A673 (cell line): Measurements from ENCODE around the gene TMCC1. TPM values are rescaled to one million over a fixed set of nuclear protein-coding genes. Genes with fewer than 3 reads are reported as not detected.

Source experiments
- BruUV-seq: library from RNA; stranded (reverse); fragments of 400-500 nt; replicated peaks from 2 replicates; lab custom pipeline; 2021; lab: Mats Ljungman, UMichigan
- CTCF ChIA-PET: fragments of 300-600 bp; sonication (Branson Sonifier 250); formaldehyde crosslinking; loops from one replicate; lab custom pipeline; 2022; ENCODE audit warnings: antibody characterized with exemption; lab: Charles Lee
- POLR2A ChIA-PET: fragments of 300-600 bp; sonication (Branson Sonifier 250); formaldehyde crosslinking; loops from one replicate; lab custom pipeline; 2022; ENCODE audit warnings: antibody characterized with exemption; ENCODE audit not compliant: low non-redundant PET; lab: Charles Lee
- DNase-seq: peaks from one replicate; pipeline ENCODE4 v3.0.0-alpha.2; 2015; ENCODE audit warnings: low spot score
- H3K27ac ChIP-seq: fragments of 200-600 bp; sonication (generic); 2 replicates; pipeline ENCODE4 v1.5.1; 2016; ENCODE audit warnings: mixed run types, low read depth, mild to moderate bottlenecking, mixed read lengths, antibody characterized with exemption, low read length; ENCODE audit not compliant: poor library complexity, severe bottlenecking
- H3K27me3 ChIP-seq: fragments of 200-600 bp; sonication (generic); replicated peaks from 2 replicates; pipeline ENCODE4 v1.6.1; 2017; ENCODE audit warnings: mixed run types, low read depth, mild to moderate bottlenecking, mixed read lengths, antibody characterized with exemption, low read length; ENCODE audit not compliant: insufficient read depth, poor library complexity
- H3K36me3 ChIP-seq: fragments of 200-600 bp; sonication (generic); 2 replicates; pipeline ENCODE4 v1.6.1; 2016; ENCODE audit warnings: mixed run types, mild to moderate bottlenecking, mixed read lengths, antibody characterized with exemption, low read length; ENCODE audit not compliant: insufficient read depth, poor library complexity, severe bottlenecking
- H3K4me1 ChIP-seq: fragments of 200-600 bp; sonication (generic); 2 replicates; pipeline ENCODE4 v1.6.1; 2017; ENCODE audit warnings: mixed run types, mild to moderate bottlenecking, mixed read lengths, antibody characterized with exemption, low read length; ENCODE audit not compliant: insufficient read depth, poor library complexity, severe bottlenecking
- H3K4me3 ChIP-seq: fragments of 200-600 bp; sonication (generic); 2 replicates; pipeline ENCODE4 v1.5.1; 2016; ENCODE audit warnings: low read depth, mixed run types, mild to moderate bottlenecking, mixed read lengths, low read length; ENCODE audit not compliant: poor library complexity, severe bottlenecking
- H3K9me3 ChIP-seq: fragments of 200-600 bp; sonication (generic); 2 replicates; pipeline ENCODE4 v1.6.1; 2016; ENCODE audit warnings: mixed run types, low read depth, mild to moderate bottlenecking, mixed read lengths, antibody characterized with exemption, low read length; ENCODE audit not compliant: poor library complexity, severe bottlenecking
- CTCF ChIP-seq: fragments of 300-800, 200-600 bp; sonication (generic); conservative IDR thresholded peaks from 2 replicates; pipeline ENCODE4 v1.5.1; 2017; ENCODE audit warnings: low read depth, mild to moderate bottlenecking, antibody characterized with exemption, low read length, moderate library complexity, mixed read lengths
- EZH2 ChIP-seq: fragments of 200-600 bp; sonication (generic); IDR thresholded peaks from 2 replicates; pipeline ENCODE4 v1.6.1; 2017; ENCODE audit warnings: borderline replicate concordance, low read depth, mild to moderate bottlenecking, mixed read lengths, antibody characterized with exemption, low read length; ENCODE audit not compliant: poor library complexity, severe bottlenecking
- intact Hi-C: fragments of 100-400 bp; cut with micrococcal nuclease; formaldehyde crosslinking; loops from one replicate; pipeline ENCODE4 v1.10.0; 2022; ENCODE audit not compliant: unreplicated experiment
- total RNA-seq: library from RNA; stranded (reverse); gene quantifications from 2 replicates; pipeline ENCODE4 v1.2.3, GENCODE V29; 2021

Gene TMCC1
- total RNA-seq, 1 experiment from 2014 or later: 29.4 TPM

GRCh38 chr3:129629011-129629410, 264.5 kb downstream of the TMCC1 start:
- intact Hi-C loops: loop anchor here (2.0 to 5.0 kb wide), 3 partner anchors 137 to 468 kb away; no protein-coding TSS in a partner anchor
- H3K9me3 ChIP-seq: no peaks in the 10 kb centered on the region
- no peaks in the 10 kb centered on the region for H3K27me3 ChIP-seq
- H3K4me3 ChIP-seq: no peak overlapping the region
- TF ChIP-seq EZH2: no peak
- no peak for DNase-seq
- no peaks in the 10 kb centered on the region for H3K36me3 ChIP-seq
- ChIA-PET POLR2A (no interaction called here), CTCF (interaction anchor here (1.4 kb wide), 1 partner anchor 313 kb away, joined by 4 read pairs; no protein-coding TSS in a partner anchor)
- H3K27ac ChIP-seq: no peak overlapping the region
- BruUV-seq: no TSS peak
- peaks cover 20% of the 10 kb centered on the region for H3K4me1 ChIP-seq

- DNase-seq: no peak
- H3K27me3 ChIP-seq: no peaks in the 10 kb centered on the region
- no peaks in the 10 kb centered on the region for H3K36me3 ChIP-seq
- H3K27ac ChIP-seq: no peak overlapping the region
- peaks cover 20% of the 10 kb centered on the region for H3K4me1 ChIP-seq
- ChIA-PET CTCF (interaction anchor here (0.6 to 1.4 kb wide), 4 partner anchors 22 to 314 kb away, joined by 3 to 4 read pairs (median 4); partner anchors contain the start of gene PLXND1), POLR2A (no interaction called here)
- TF ChIP-seq CTCF (no peak), EZH2 (no peak)
- peak overlapping the region; percentile 52 for H3K4me3 ChIP-seq
- BruUV-seq: no TSS peak
- no peaks in the 10 kb centered on the region for H3K9me3 ChIP-seq
- intact Hi-C loops: loop anchor here (1.0 to 5.0 kb wide), 4 partner anchors 136 to 469 kb away; no protein-coding TSS in a partner anchor
These were observed 265.4 kb downstream of the TMCC1 start for GRCh38 chr3:129628169-129628522.

- TF ChIP-seq EZH2 (no peak), CTCF (peak; percentile 84)
- H3K4me3 ChIP-seq: peak overlapping the region; percentile 52
These were observed 266.0 kb downstream of the TMCC1 start for GRCh38 chr3:129627350-129628168.

More at GRCh38 chr3:129627350-129628168, 266.0 kb downstream of the TMCC1 start:
- ChIA-PET POLR2A (no interaction called here), CTCF (interaction anchor here (0.6 to 1.4 kb wide), 7 partner anchors 14 to 314 kb away, joined by 3 to 12 read pairs (median 4); partner anchors contain the start of gene PLXND1)
- Histone ChIP-seq H3K4me1 (peaks cover 20% of the 10 kb centered on the region), H3K27ac (peak overlapping the region; percentile 75), H3K36me3 (no peaks in the 10 kb centered on the region), H3K9me3 (no peaks in the 10 kb centered on the region), H3K27me3 (no peaks in the 10 kb centered on the region)
- BruUV-seq: no TSS peak
- intact Hi-C loops: loop anchor here (1.0 to 5.0 kb wide), 4 partner anchors 135 to 470 kb away; no protein-coding TSS in a partner anchor
- peak; percentile 91 for DNase-seq
